Daoy (cell line): Measurements from ENCODE around the gene ANK2. TPM values are rescaled to one million over a fixed set of nuclear protein-coding genes. Genes with fewer than 3 reads are reported as not detected.

Experiments used
- DNase-seq: peaks from one replicate; pipeline ENCODE4 v3.0.0-alpha.2; 2015; ENCODE audit warnings: low read depth
- total RNA-seq: library from RNA; depleted of rRNA; stranded (reverse); fragments of >200 nt; shearing (Covaris generic); gene quantifications from 2 replicates; pipeline ENCODE4 v1.2.3, GENCODE V29; 2014; rRNA removed

ANK2 gene
- 5.6 and 7.4 TPM in 2 replicates for total RNA-seq

DNA sequence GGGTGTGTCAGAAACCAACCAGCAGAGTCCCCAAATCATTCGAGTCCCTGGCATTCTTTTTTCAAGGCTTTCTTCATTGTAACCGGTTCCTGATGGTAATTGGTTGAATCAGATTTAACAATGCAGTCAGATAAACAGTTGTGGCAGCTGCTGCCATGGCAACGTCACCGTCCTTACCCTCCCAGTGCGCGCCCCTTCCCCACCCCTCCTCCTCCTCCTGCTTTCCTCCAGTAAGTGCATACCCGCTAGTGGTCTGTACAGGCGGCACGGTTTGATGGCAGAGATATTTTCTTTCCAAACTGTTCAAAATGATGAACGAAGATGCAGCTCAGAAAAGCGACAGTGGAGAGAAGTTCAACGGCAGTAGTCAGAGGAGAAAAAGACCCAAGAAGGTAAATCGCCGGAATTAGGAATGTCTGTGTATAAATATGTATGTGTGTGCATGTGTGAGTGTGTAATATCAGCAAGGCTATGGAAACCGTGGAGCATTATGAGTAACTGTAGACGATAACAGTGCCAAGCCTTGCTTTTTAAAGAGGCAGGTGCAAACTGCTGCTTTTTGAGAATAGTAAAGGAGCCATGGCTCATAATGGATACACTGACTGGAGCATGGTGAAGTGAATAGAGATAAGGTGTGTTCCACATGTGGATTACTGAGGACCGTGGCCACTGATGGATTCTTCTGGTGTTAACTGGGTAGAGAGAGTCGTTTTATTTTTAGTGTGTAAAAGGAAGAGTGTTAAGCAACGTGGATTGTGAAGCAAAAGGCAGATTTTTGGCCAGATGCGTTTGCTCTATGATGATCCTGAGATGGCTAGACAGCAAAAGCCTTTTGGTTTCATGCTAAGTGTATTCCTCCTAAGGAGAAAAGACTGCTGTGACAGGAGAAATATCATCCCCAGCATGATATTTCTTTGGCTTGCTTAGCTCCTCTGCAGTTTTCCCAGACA, at the start of gene ANK2:
TSS of gene ANK2 (plus strand) at position 233 of the 950 bp plus-strand sequence. CDS start at position 309, 76 bp downstream.
- DNase-seq, result no peak

DNA sequence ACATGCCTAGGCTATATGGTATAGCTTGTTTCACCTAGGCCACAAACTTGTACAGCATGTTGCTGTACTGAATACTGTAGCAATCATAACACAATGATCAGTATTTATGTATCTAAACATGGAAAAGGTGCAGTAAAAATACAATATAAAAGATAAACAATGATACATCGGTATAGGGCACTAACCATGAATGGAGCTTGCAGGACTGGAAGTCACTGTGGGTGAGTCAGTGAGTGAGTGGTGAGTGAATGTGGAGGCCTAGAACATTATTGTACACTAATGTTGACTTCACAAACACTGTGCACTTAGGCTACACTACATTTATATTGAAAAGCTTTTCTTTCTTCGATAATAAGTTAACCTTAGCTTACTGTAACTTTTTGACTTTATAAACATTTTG, 45.6 kb upstream of the ANK2 start:
- no peak for DNase-seq

DNA sequence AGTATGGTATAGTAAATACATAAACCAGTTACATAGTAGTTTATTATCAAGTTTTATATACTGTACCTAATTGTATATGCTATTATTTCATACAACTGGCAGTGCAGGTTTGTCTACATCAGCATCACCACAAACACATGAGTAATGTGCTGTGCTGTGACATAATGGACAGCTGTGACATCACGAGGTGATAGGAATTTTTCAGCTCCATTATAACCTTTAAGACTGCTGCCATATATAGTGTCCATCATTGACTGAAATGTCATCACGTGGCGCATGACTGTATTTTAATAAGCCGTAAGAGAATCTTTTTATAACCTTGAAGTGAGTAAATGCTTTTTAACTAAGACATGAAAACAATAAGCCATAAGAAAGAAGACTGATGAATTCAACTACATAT, 44.8 kb upstream of the ANK2 start:
- DNase-seq, result no peak

GRCh38 chr4:113006632-113007031, 42.8 kb upstream of the ANK2 start:
- no peak for DNase-seq

- DNase-seq, result no peak
These were observed 42.3 kb upstream of the ANK2 start for GRCh38 chr4:113007151-113007550.

DNA sequence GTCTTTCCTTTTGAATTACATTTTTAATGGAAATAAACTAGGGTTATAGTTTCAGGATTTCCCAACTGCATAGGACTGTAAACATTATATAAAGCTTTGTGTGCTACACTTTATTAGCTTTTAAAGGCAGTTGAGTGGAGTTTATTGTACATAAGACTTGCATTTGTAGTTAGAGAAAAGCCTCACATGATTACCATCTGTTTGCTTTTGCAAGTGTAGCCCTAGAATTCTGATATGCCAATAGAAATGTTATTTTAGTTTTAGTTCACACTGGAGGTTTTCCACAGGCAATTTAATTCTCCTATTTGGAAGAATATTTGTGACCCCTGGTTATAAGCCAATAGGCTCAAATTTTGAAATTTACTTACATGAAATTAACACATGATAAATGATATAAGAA, 41.3 kb upstream of the ANK2 start:
- DNase-seq, result no peak

GRCh38 chr4:113008716-113009115, 40.7 kb upstream of the ANK2 start:
- DNase-seq, result no peak

DNA sequence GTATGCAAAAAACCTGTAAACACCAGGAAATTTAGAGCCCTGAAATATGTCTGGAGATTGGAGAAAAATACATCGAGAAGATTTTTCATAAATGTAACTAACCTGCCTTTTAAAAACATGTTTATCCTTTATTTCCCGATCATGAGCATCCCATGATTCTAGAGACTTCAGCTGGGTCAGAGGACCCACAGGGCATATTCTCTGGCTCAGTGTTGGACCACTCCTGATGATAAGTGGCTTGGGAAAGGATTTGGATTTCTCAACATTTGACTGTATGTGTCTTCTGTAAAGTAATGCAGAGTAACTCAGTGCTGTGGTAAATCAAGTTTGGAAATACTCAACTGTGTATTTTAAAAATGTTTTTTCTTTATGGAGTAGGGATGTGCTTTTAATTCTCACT, 40.0 kb upstream of the ANK2 start:
- no peak for DNase-seq

DNA sequence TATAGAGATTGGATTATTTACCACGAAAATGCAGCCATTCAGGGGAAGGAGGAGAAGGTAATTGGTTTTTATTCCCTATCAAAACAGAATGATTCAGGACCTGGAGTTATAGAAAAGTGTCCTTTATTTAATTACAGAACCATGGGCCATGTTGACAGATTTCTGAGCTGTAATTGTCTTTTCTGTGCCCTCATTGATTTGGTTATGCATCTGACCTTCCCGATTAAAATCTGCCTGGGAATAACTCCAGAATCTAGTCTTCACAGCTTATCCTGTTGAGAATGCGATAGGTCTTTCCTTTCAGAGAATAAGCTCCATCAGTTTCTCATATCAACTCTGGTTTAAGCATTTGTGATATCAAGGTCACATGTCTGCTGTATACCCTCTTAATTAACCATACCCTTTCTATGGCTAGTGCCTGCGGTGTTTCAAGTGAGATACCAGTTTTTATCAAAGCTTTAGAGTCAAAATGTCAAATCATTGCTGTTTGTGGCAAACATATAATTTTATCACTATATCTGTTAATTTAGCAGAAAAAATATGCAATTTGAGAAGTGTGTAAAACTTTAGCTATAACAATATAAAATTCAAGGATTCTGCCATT, 37.2 kb upstream of the ANK2 start:
- no peak for DNase-seq

DNA sequence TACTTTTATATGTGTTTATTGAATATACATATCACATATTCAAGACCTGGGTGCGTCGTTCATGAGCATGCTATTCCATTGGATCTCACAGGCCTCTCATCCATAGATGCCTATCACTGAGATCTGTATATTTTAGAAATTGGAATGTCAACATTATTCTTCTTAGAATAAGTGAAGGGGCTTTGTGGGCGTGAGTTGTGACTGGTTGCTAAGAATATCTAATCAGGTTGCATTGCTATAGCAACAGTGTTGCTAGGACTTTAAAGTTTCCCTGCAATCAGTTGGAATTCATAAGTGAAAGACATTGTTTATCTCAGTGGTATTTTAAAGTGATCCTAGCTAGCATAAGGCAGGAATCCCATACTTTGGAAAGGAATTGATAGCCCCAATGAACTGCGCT, 36.7 kb upstream of the ANK2 start:
- no peak for DNase-seq

GRCh38 chr4:113013751-113014150, 35.7 kb upstream of the ANK2 start:
- no peak for DNase-seq

- DNase-seq, result no peak
These were observed 33.1 kb upstream of the ANK2 start for GRCh38 chr4:113016377-113016776.

- no peak for DNase-seq
These were observed 28.5 kb upstream of the ANK2 start for GRCh38 chr4:113020966-113021365.

DNA sequence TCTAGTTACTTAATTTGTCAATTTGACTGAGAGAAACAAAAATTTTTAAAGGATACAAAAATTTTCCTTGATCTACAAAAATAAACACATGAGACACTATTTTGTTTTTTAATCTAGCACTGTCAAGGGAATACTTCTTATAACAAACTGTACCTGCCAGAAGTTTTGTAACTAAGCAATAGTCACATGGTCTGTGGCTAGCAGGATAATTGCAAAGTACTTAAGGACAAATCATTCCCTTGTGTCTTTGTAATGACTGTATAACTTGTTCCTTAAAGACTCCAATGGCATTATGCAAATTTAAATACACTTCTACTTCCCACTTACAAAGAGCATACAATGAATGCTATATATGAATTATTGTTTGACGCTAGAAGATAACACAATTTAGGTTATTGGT, 25.1 kb upstream of the ANK2 start:
- no peak for DNase-seq

DNA sequence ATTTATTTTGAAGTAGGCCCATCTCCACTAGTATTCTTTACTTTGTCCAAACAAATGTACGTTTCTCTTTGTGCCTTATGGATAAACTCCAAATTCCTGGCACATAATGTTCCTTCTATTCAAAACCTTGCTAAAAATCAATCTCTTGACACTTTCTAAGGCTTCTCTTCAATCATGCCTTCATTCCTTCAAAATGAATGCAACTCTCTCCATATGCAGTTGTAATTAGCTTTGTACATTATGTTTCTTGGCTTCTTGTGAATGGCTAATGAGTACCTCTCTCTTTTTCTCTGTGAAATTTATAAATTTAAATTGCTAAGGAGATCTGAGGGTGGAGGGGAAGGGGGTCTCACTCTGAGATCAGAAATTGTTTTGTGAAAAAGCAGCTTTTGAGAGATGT, 24.0 kb upstream of the ANK2 start:
- DNase-seq, result no peak

DNA sequence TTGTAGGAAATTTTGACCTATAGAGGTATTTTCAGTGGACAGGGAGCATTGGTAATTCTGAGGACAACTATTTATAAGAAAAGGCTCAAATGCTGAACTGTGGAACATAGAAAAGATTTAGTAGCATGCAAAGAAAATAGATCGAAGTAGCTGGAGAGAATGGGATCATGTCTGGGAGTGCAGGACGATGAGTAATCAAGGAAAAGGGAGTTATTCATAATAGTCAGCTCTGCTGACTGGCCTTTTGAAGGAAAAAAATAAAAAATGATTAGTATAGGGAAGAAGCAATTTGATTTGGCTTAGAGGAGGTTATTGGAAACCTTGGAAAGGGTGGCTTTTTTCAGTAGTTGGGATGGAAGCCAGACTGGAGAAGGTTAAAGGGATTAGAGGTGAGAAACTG, 22.9 kb upstream of the ANK2 start:
- peak; percentile 25 for DNase-seq

GRCh38 chr4:113028074-113028473, 21.4 kb upstream of the ANK2 start:
- DNase-seq, result no peak

GRCh38 chr4:113031212-113031611, 18.2 kb upstream of the ANK2 start:
- DNase-seq, result no peak

GRCh38 chr4:113040793-113041192, 8.7 kb upstream of the ANK2 start:
- DNase-seq, result no peak

GRCh38 chr4:113042502-113042901, 7.0 kb upstream of the ANK2 start:
- DNase-seq, result no peak

- no peak for DNase-seq
These were observed 5.9 kb upstream of the ANK2 start for GRCh38 chr4:113043591-113043990.

DNA sequence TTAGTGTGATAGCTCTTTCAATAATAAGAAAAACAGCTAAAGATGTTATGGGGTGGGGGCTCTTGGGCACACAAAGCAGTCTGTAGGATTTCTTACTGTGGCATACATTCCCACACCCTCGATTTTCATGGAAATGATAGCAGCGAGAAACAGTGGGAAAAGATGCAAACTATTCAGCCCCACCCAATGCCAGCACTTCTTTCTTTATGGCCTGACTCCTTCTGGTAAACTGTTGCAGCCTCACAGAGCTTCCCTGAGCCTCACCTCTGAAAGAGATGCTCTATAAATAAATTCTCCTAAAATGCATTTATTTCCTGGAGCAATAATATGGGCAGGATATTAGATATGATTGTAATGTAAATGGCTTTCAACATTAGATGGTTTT, 910 bp downstream of the ANK2 start:
- no peak for DNase-seq

GRCh38 chr4:113050837-113051236, 1.4 kb downstream of the ANK2 start:
- DNase-seq, result no peak
